D721Med (cell line): ENCODE measurements around the gene PADI4.

Source experiments
- DNase-seq: peaks from one replicate; pipeline ENCODE4 v3.0.0; 2011; ENCODE audit warnings: low spot score; ENCODE audit not compliant: insufficient read length
- FAIRE-seq: peaks from 2 replicates; lab custom pipeline; 2011; peaks lifted over from hg19 to GRCh38; lab: Jason Lieb, UNC
- TF ChIP-seq, protein P1 (sequence below): IDR thresholded peaks from 2 replicates; pipeline ENCODE4 v1.5.1; 2012; ENCODE audit warnings: mild to moderate bottlenecking, control low read depth; ENCODE audit not compliant: insufficient read depth; ENCODE audit errors: missing control alignments

The PADI4 gene

GRCh38 chr1:17377325-17377953 lies 69.4 kb downstream of the PADI4 start:
- no peak for DNase-seq
- TF ChIP-seq, protein P1, sequence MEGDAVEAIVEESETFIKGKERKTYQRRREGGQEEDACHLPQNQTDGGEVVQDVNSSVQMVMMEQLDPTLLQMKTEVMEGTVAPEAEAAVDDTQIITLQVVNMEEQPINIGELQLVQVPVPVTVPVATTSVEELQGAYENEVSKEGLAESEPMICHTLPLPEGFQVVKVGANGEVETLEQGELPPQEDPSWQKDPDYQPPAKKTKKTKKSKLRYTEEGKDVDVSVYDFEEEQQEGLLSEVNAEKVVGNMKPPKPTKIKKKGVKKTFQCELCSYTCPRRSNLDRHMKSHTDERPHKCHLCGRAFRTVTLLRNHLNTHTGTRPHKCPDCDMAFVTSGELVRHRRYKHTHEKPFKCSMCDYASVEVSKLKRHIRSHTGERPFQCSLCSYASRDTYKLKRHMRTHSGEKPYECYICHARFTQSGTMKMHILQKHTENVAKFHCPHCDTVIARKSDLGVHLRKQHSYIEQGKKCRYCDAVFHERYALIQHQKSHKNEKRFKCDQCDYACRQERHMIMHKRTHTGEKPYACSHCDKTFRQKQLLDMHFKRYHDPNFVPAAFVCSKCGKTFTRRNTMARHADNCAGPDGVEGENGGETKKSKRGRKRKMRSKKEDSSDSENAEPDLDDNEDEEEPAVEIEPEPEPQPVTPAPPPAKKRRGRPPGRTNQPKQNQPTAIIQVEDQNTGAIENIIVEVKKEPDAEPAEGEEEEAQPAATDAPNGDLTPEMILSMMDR, result no peak
- no peak for FAIRE-seq

DNA sequence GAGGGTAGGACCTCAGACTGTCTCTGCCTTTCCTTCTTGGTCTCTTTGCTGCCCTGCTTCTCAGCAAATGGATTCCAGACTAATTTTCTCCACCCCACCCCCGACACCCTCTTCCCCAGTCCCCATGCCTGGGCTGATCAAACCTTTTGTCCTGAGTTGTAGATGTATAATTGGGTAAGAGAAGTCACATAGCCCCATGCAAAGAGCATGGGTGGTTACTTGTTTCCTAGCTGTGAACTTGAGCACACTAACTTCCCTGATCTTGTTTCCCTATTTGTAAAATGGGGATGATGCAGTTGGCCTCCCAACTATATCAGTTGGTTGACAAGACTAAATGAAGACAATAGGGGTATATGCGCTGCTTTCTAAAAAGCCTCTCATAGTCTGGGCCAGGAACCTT lies 73.2 kb downstream of the PADI4 start:
- FAIRE-seq (no peak), DNase-seq (no peak)
- TF ChIP-seq, protein P1, result no peak

- no peak for DNase-seq
- no peak for FAIRE-seq
- TF ChIP-seq, protein P1, result no peak
Measured at GRCh38 chr1:17392199-17392740, 84.3 kb downstream of the PADI4 start.

- no peak for DNase-seq
- TF ChIP-seq, protein P1, result no peak
- no peak for FAIRE-seq
Measured at GRCh38 chr1:17393230-17393629, 85.2 kb downstream of the PADI4 start.

DNA sequence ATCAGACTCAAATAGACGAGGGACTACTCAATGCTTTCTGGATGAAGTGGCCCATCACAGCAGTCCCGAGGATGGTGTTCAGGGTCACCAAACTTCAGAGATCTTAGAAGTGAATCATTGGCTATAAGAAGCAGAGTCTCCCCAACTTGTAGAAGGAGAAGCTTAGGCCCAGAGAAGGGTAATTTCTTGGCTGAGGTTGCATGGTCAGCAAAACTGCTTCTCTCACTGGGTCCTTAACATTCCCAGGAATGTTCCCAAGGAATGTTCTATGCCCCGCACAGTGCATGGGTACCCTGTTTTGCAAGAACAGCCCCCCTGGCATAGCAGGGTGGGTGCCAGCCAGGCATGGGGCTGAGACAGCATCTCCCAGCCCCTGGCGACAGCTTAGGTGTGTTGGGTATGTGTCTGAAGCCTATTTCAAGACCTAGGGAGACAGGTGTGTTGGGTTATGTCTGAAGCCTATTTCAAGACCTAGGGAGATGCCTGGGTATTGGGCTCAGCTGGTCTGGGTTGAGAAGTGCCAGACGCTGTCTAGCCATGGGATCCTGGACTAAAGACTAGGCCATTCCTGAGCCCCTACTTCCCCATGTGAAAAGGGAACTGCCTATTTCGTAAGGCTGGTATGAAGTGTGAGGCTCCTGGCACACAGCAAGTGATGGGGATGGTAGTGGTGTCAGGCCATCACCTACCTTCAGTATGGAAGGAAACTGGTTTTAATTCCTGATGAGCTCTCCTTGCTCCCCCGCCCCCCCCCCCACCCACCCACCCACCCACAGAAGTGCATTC lies 90.1 kb downstream of the PADI4 start:
- TF ChIP-seq, protein P1, result no peak
- DNase-seq (no peak), FAIRE-seq (no peak)

DNA sequence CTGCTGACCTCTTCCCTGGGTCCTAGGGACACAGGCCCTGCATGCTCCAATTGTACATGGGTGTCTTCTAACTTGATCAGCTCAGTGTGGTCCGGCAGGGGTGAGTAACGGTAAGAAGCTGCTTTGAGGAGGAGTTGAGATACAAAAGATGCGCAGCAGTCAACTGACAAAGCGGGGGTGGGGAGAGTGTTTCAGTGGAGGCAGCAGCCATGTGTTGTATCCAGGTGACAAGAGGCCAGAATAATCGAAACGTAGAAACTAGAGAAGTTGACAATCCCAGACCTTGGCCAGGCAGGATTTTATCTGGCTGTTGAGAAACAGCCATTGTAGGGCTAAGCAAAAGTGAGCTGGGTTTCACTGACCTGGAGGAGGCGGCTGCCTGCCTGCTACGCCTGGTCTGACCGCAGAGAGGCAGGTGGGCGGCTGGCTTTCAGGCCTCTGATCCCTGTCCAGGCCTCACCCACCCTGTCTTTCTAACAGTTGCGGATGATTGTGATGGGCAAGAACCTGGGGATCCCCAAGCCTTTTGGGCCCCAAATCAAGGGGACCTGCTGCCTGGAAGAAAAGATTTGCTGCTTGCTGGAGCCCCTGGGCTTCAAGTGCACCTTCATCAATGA lies 92.8 kb downstream of the PADI4 start:
- TF ChIP-seq, protein P1, result no peak
- FAIRE-seq, result no peak
- no peak for DNase-seq
